Parathyroid adenoma (tissue), 2 donors: Measurements from ENCODE around the gene CUL9.

Experiments used
- H2AFZ ChIP-seq: fragments of 300-600 bp; sonication (generic); one replicate; pipeline ENCODE4 v1.7.0; 2017; ENCODE audit warnings: antibody characterized with exemption, mild to moderate bottlenecking
- H3K27ac ChIP-seq: fragments of 300-600 bp; sonication (generic); one replicate; pipeline ENCODE4 v1.7.0; 2017
- H3K27me3 ChIP-seq: fragments of 300-600 bp; sonication (generic); one replicate; pipeline ENCODE4 v1.7.0; 2017; ENCODE audit warnings: low read length; ENCODE audit not compliant: control insufficient read depth, insufficient read depth
- H3K36me3 ChIP-seq: fragments of 300-600 bp; sonication (generic); one replicate; pipeline ENCODE4 v1.7.0; 2017; ENCODE audit warnings: low read length; ENCODE audit not compliant: control insufficient read depth, insufficient read depth
- H3K4me1 ChIP-seq: fragments of 300-600 bp; sonication (generic); one replicate; pipeline ENCODE4 v1.7.0; 2017; ENCODE audit warnings: control low read depth
- H3K4me2 ChIP-seq: fragments of 300-600 bp; sonication (generic); one replicate; pipeline ENCODE4 v1.7.0; 2017; ENCODE audit warnings: low read length
- H3K4me3 ChIP-seq: fragments of 300-600 bp; sonication (generic); one replicate; pipeline ENCODE4 v1.7.0; 2017; ENCODE audit warnings: low read depth, low read length
- H3K79me2 ChIP-seq: fragments of 300-600 bp; sonication (generic); one replicate; pipeline ENCODE4 v1.7.0; 2017; ENCODE audit warnings: control low read depth
- H3K9ac ChIP-seq: fragments of 300-600 bp; sonication (generic); one replicate; pipeline ENCODE4 v1.7.0; 2017; ENCODE audit warnings: mild to moderate bottlenecking
- H3K9me3 ChIP-seq: fragments of 300-600 bp; sonication (generic); one replicate; pipeline ENCODE4 v1.7.0; 2017; ENCODE audit warnings: low read length; ENCODE audit not compliant: control insufficient read depth
- CTCF ChIP-seq: fragments of 300-600 bp; sonication (generic); IDR thresholded peaks from one replicate; pipeline ENCODE4 v1.7.0; 2017; ENCODE audit warnings: antibody characterized with exemption, mild to moderate bottlenecking
- donor health status: primary hyperparathyroidism.

Gene CUL9

GRCh38 chr6:43267619-43268354 is 85.8 kb downstream of the CUL9 start:
- Histone ChIP-seq H3K79me2 (no peaks in the 10 kb centered on the region), H3K4me1 (peaks cover 14% of the 10 kb centered on the region), H3K4me2 (no peak overlapping the region), H3K27me3 (no peaks in the 10 kb centered on the region), H3K36me3 (no peaks in the 10 kb centered on the region), H3K4me3 (no peak overlapping the region), H2AFZ (no peak overlapping the region), H3K9ac (no peak overlapping the region), H3K27ac (no peak overlapping the region), H3K9me3 (no peaks in the 10 kb centered on the region)
- TF ChIP-seq CTCF = no peak

DNA sequence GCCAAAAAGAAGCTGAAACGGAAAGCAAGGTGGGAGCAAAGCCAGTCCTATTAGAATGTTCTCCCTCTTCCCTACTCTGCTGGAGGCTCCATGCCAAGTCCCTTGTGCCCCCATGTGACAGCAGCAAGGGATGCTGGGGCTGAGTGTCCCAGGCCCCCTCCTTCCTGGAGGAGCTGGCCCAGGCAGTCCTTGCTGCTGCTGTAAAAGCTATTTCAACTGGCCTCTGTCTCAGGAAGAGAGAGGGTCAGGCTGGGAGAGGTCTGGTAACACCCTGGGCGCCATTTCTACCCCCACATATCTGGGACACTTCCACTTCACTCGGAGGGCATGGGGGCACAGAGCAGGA is 86.3 kb downstream of the CUL9 start:
- H2AFZ ChIP-seq = peak overlapping the region; percentile 53
- H3K79me2 ChIP-seq = no peaks in the 10 kb centered on the region
- H3K4me1 ChIP-seq = peaks cover 14% of the 10 kb centered on the region
- no peak overlapping the region for H3K4me2 ChIP-seq
- TF ChIP-seq CTCF = no peak
- no peak overlapping the region for H3K9ac ChIP-seq
- no peaks in the 10 kb centered on the region for H3K9me3 ChIP-seq
- no peak overlapping the region for H3K27ac ChIP-seq
- no peaks in the 10 kb centered on the region for H3K27me3 ChIP-seq
- no peaks in the 10 kb centered on the region for H3K36me3 ChIP-seq
- H3K4me3 ChIP-seq = no peak overlapping the region

DNA sequence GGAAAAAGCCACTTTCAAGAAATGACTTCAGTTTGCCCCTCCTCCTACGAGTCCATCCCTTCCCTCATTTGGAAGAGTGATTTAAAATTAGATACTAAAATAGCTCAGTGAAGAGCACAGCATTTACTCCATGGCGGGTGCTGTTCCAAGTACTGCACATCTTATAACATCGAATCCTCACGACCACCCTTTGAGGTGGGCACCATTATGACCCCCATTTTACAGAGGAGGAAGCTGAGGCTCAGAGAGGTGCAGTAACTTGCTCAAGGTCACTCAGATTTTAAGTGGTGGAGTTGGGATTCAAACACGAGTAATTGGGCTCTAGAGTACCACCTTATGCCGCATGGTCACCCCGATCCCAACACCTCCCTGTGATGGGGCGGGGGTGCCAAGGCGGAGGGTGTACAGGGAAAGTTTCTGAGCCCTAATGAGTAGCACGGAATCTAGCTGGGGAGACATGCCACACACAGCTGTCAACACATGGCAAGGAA is 86.8 kb downstream of the CUL9 start:
- no peaks in the 10 kb centered on the region for H3K36me3 ChIP-seq
- peaks cover 14% of the 10 kb centered on the region for H3K4me1 ChIP-seq
- no peaks in the 10 kb centered on the region for H3K79me2 ChIP-seq
- H3K4me3 ChIP-seq = no peak overlapping the region
- no peak overlapping the region for H3K27ac ChIP-seq
- H3K4me2 ChIP-seq = no peak overlapping the region
- H3K9me3 ChIP-seq = no peaks in the 10 kb centered on the region
- H3K27me3 ChIP-seq = no peaks in the 10 kb centered on the region
- no peak for TF ChIP-seq CTCF
- no peak overlapping the region for H3K9ac ChIP-seq
- H2AFZ ChIP-seq = peak overlapping the region; percentile 85

- Histone ChIP-seq H3K79me2 (no peaks in the 10 kb centered on the region), H3K27me3 (no peaks in the 10 kb centered on the region), H3K4me3 (no peak overlapping the region), H3K9me3 (no peaks in the 10 kb centered on the region), H3K4me2 (peak overlapping the region; percentile 22), H3K27ac (no peak overlapping the region), H2AFZ (peak overlapping the region; percentile 85), H3K36me3 (no peaks in the 10 kb centered on the region), H3K4me1 (peaks cover 14% of the 10 kb centered on the region), H3K9ac (no peak overlapping the region)
- TF ChIP-seq CTCF = no peak
These were observed 87.4 kb downstream of the CUL9 start for GRCh38 chr6:43269273-43270007.
